H1 (cell line): ENCODE measurements around the gene COTL1. TPM values are rescaled to one million over a fixed set of nuclear protein-coding genes. Genes with fewer than 3 reads are reported as not detected.

Experiments
- CTCF ChIA-PET: fragments of 300-600 bp; sonication (Branson Sonifier 250); formaldehyde crosslinking; loops from one replicate; lab custom pipeline; 2021; ENCODE audit not compliant: partially characterized antibody; lab: Charles Lee
- POLR2A ChIA-PET: fragments of 300-600 bp; sonication (Branson Sonifier 250); formaldehyde crosslinking; loops from one replicate; lab custom pipeline; 2021; ENCODE audit warnings: inconsistent platforms; ENCODE audit not compliant: partially characterized antibody; lab: Charles Lee
- DNase-seq, 2 experiments: peaks; one replicate each; pipeline versions ENCODE4 v3.0.0 to v3.0.0-alpha.2; 2010 to 2022; ENCODE audit warnings: low spot score in 2 of 2, low read depth in 1 of 2, mixed read lengths in 1 of 2
- FAIRE-seq: peaks from 2 replicates; lab custom pipeline; 2011; peaks lifted over from hg19 to GRCh38; lab: Jason Lieb, UNC
- H2AFZ ChIP-seq: 2 replicates; pipeline ENCODE4 v1.8.1; 2012; ENCODE audit warnings: low read length, inconsistent platforms
- H2AK5ac ChIP-seq: 2 replicates; pipeline ENCODE4 v1.6.1; 2013; ENCODE audit warnings: low read depth, low read length
- H2BK120ac ChIP-seq: replicated peaks from 2 replicates; pipeline ENCODE3; 2013; ENCODE audit warnings: low read depth, low read length, inconsistent platforms
- H2BK12ac ChIP-seq: 2 replicates; pipeline ENCODE4 v1.6.1; 2013; ENCODE audit warnings: low read depth, low read length
- H2BK15ac ChIP-seq: 2 replicates; pipeline ENCODE4 v1.6.1; 2013; ENCODE audit warnings: low read length
- H2BK20ac ChIP-seq: 2 replicates; pipeline ENCODE4 v1.6.1; 2013; ENCODE audit warnings: low read length
- H2BK5ac ChIP-seq: 2 replicates; pipeline ENCODE4 v1.6.1; 2013; ENCODE audit warnings: low read depth, low read length
- H3K14ac ChIP-seq: 2 replicates; pipeline ENCODE4 v1.6.1; 2013; ENCODE audit warnings: inconsistent platforms; ENCODE audit not compliant: insufficient read length
- H3K18ac ChIP-seq: 2 replicates; pipeline ENCODE4 v1.6.1; 2013; ENCODE audit warnings: low read length; ENCODE audit errors: extremely low read depth
- H3K23ac ChIP-seq: 2 replicates; pipeline ENCODE4 v1.6.1; 2013; ENCODE audit warnings: inconsistent platforms; ENCODE audit not compliant: insufficient read length
- H3K23me2 ChIP-seq: 2 replicates; pipeline ENCODE4 v1.6.1; 2013; ENCODE audit warnings: low read depth, low read length
- H3K27ac ChIP-seq: 2 replicates; pipeline ENCODE4 v1.6.1; 2011; ENCODE audit warnings: low read depth, low read length, inconsistent platforms
- H3K27me3 ChIP-seq, 4 experiments: replicated peaks in 1 of 4; 1 replicate in 1 of 4; 2 replicates in 3 of 4; pipeline versions ENCODE4 v1.6.1 to v1.8.1; 2011 to 2013; ENCODE audit warnings: low read length in 3 of 4, mild to moderate bottlenecking in 3 of 4, inconsistent platforms in 2 of 4, mixed read lengths in 2 of 4, moderate library complexity in 1 of 4; ENCODE audit not compliant: control insufficient read depth in 3 of 4, insufficient read depth in 3 of 4; ENCODE audit errors: extremely low read depth in 1 of 4
- H3K36me3 ChIP-seq, 4 experiments: 2 replicates each; pipeline versions ENCODE4 v1.6.1 to v1.8.1; 2011 to 2013; ENCODE audit warnings: mild to moderate bottlenecking in 4 of 4, low read length in 3 of 4, moderate library complexity in 2 of 4, control low read depth in 1 of 4, inconsistent platforms in 1 of 4; ENCODE audit not compliant: insufficient read depth in 4 of 4, control insufficient read depth in 2 of 4
- H3K4ac ChIP-seq: replicated peaks from 2 replicates; pipeline ENCODE3; 2013; ENCODE audit warnings: low read length, low read depth, mixed read lengths, inconsistent platforms; ENCODE audit not compliant: insufficient read length
- H3K4me1 ChIP-seq, 4 experiments: replicated peaks in 1 of 4; 1 replicate in 1 of 4; 2 replicates in 3 of 4; pipeline versions ENCODE4 v1.6.1 to v1.8.1; 2011 to 2013; ENCODE audit warnings: low read length in 3 of 4, inconsistent platforms in 2 of 4, mixed read lengths in 1 of 4; ENCODE audit not compliant: insufficient read depth in 4 of 4, control insufficient read depth in 3 of 4
- H3K4me2 ChIP-seq, 2 experiments: 2 replicates each; pipeline versions ENCODE4 v1.6.1 to v1.8.1; 2011 to 2013; ENCODE audit warnings: low read depth in 2 of 2, low read length in 2 of 2, control low read depth in 1 of 2, inconsistent platforms in 1 of 2, mild to moderate bottlenecking in 1 of 2; ENCODE audit not compliant: insufficient read depth in 1 of 2
- H3K4me3 ChIP-seq, 4 experiments: fragments of 200-600, 300-600 bp in 1 of 4; sonication (generic), shearing (Covaris generic), sonication (Bioruptor Twin) in 1 of 4; 2 replicates each; pipeline versions ENCODE4 v1.5.1 to v1.8.1; 2011 to 2016; ENCODE audit warnings: low read length in 4 of 4, low read depth in 3 of 4, control low read depth in 2 of 4, inconsistent platforms in 2 of 4, mild to moderate bottlenecking in 2 of 4, mixed read lengths in 1 of 4, moderate library complexity in 1 of 4; ENCODE audit not compliant: insufficient read depth in 2 of 4; ENCODE audit errors: extremely low read depth in 1 of 4
- H3K56ac ChIP-seq: replicated peaks from 2 replicates; pipeline ENCODE3; 2013; ENCODE audit warnings: low read depth, mild to moderate bottlenecking, mixed read lengths, low read length, inconsistent platforms; ENCODE audit not compliant: insufficient read length
- H3K79me1 ChIP-seq: 2 replicates; pipeline ENCODE4 v1.6.1; 2013; ENCODE audit warnings: low read depth, low read length, control low read depth
- H3K79me2 ChIP-seq, 2 experiments: 2 replicates each; pipeline versions ENCODE4 v1.6.1 to v1.8.1; 2012 to 2013; ENCODE audit warnings: low read length in 2 of 2, mild to moderate bottlenecking in 2 of 2, inconsistent platforms in 1 of 2; ENCODE audit not compliant: insufficient read depth in 2 of 2, control insufficient read depth in 1 of 2
- H3K9ac ChIP-seq, 4 experiments: replicated peaks in 1 of 4; 1 replicate in 1 of 4; 2 replicates in 3 of 4; pipeline versions ENCODE4 v1.6.1 to v1.8.1; 2011 to 2013; ENCODE audit warnings: low read depth in 3 of 4, low read length in 3 of 4, control low read depth in 2 of 4, mild to moderate bottlenecking in 2 of 4, moderate library complexity in 2 of 4, inconsistent platforms in 1 of 4; ENCODE audit errors: extremely low read depth in 1 of 4
- H3K9me3 ChIP-seq, 2 experiments: 2 replicates each; pipeline versions ENCODE4 v1.6.1 to v1.8.1; 2012 to 2013; ENCODE audit warnings: mild to moderate bottlenecking in 2 of 2, moderate library complexity in 2 of 2, control low read depth in 1 of 2, inconsistent platforms in 1 of 2, low read depth in 1 of 2, low read length in 1 of 2, mixed read lengths in 1 of 2; ENCODE audit not compliant: insufficient read depth in 2 of 2
- H4K20me1 ChIP-seq, 2 experiments: replicated peaks in 1 of 2; 2 replicates each; pipeline versions ENCODE3 to v1.8.1; 2011 to 2013; ENCODE audit warnings: inconsistent platforms in 2 of 2, low read length in 2 of 2, mild to moderate bottlenecking in 1 of 2; ENCODE audit not compliant: insufficient read depth in 2 of 2, control insufficient read depth in 1 of 2
- H4K5ac ChIP-seq: 2 replicates; pipeline ENCODE4 v1.6.1; 2013; ENCODE audit warnings: low read length, low read depth, mixed read lengths, inconsistent platforms; ENCODE audit not compliant: insufficient read length
- H4K8ac ChIP-seq: 2 replicates; pipeline ENCODE4 v1.8.0; 2013; ENCODE audit warnings: mild to moderate bottlenecking, moderate library complexity, low read length, inconsistent platforms; ENCODE audit not compliant: insufficient read depth; ENCODE audit errors: extremely low read depth
- H4K91ac ChIP-seq: replicated peaks from 2 replicates; pipeline ENCODE3; 2013; ENCODE audit warnings: low read length, mixed read lengths, inconsistent platforms; ENCODE audit not compliant: insufficient read length
- CHD2 ChIP-seq: IDR thresholded peaks from 2 replicates; pipeline ENCODE4 v1.6.1; 2012; ENCODE audit warnings: low read length, improper control_type of control experiment
- CREB1 ChIP-seq: IDR thresholded peaks from 2 replicates; pipeline ENCODE4 v1.6.1; 2012; ENCODE audit warnings: inconsistent platforms
- FOSL1 ChIP-seq: IDR thresholded peaks from 2 replicates; pipeline ENCODE4 v1.6.1; 2011; ENCODE audit warnings: mild to moderate bottlenecking, low read depth, low read length, moderate library complexity; ENCODE audit not compliant: insufficient read depth
- NANOG ChIP-seq: IDR thresholded peaks from 2 replicates; pipeline ENCODE4 v1.6.1; 2011; ENCODE audit warnings: low read length, low read depth, mild to moderate bottlenecking, inconsistent platforms; ENCODE audit not compliant: insufficient read depth, poor library complexity, severe bottlenecking
- SAP30 ChIP-seq: fragments of 300-600 bp; sonication (generic); IDR thresholded peaks from 2 replicates; pipeline ENCODE4 v1.7.1; 2012; ENCODE audit warnings: low read length, moderate library complexity, mild to moderate bottlenecking, inconsistent platforms; ENCODE audit not compliant: insufficient read depth, insufficient replicate concordance
- SIRT6 ChIP-seq: IDR thresholded peaks from one replicate; pipeline ENCODE4 v1.7.1; 2012; ENCODE audit warnings: low read length, inconsistent platforms
- SIX5 ChIP-seq: IDR thresholded peaks from 2 replicates; pipeline ENCODE4 v1.6.1; 2011; ENCODE audit warnings: mild to moderate bottlenecking, low read depth, low read length
- TAF7 ChIP-seq: optimal IDR thresholded peaks from 2 replicates; pipeline ENCODE3; 2011; ENCODE audit warnings: low read depth, mild to moderate bottlenecking, inconsistent platforms, low read length, moderate library complexity, borderline replicate concordance
- WGBS, 2 experiments: shearing (Covaris generic) in 1 of 2; methylation state at CpG; one replicate each; pipeline versions ENCODE4 v1.1.6 to v1.1.7; 2013 to 2015; ENCODE audit warnings: low lambda C conversion rate in 2 of 2, mixed read lengths in 2 of 2, inconsistent platforms in 1 of 2, low coverage in 1 of 2, missing lambda C conversion rate in 1 of 2; ENCODE audit not compliant: insufficient replicate concordance in 2 of 2, insufficient coverage in 1 of 2, insufficient read length in 1 of 2; ENCODE audit errors: extremely low coverage in 1 of 2, missing lambda C conversion rate in 1 of 2; 5-methylcytosine and 5-hydroxymethylcytosine counted together
- polyA plus RNA-seq, 7 experiments: library from polyadenylated mRNA; depleted of rRNA in 3 of 7; stranded (reverse) in 5 of 7; unstranded in 2 of 7; fragments of >200 nt in 5 of 7; fragments of 200-250 nt in 2 of 7; gene quantifications; 1 replicate in 5 of 7; 2 replicates in 1 of 7; 4 replicates in 1 of 7; pipeline versions ENCODE4 v1.2.1 to v1.2.3, GENCODE V29; 2011 to 2013; ENCODE audit warnings: missing spikeins in 2 of 7, mixed read lengths in 2 of 7
- total RNA-seq: library from RNA; stranded (reverse); fragmentation: NEBNext Ultra II Directional; extraction: Animal tissue kit (Norgen Biotek cat#: 25700); gene quantifications from 2 replicates; pipeline ENCODE4 v1.2.1, GENCODE V29; 2021

The COTL1 gene
- total and polyA plus RNA-seq, 2 of the 8 experiments (the other 6 are each of a cell fraction or from before 2014, with no cell fraction given): 59.2 to 183 TPM

DNA sequence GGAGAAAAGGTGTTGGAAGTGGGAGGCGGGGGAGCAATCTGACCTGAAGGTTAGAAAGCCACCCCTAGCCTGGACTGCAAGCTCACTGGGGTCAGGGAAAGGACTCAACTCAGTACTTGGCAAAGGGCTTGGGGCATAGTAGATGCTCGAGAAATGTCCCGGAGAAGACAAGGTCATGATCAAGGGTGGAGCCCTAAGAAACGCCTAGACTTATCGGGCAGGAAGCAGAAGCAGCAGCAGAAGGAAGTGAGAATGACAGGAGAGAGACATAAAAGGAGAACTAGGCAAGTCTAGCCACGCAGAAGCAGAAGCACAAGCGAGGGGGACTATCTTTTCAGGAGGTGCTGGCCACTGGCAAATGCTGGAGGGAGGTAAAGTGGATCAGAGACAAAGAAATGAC is 10.2 kb downstream of the COTL1 start:
- peak overlapping the region; percentile 21; the same call in 1 of the 2 replicates for H2BK5ac ChIP-seq
- 93% methylated on average over 7 of the region's 7 CpGs; no CpG with 5 or more reads in 1 of the 2 experiments for WGBS, 2 experiments
- H4K20me1 ChIP-seq: peaks cover 8 to 17% of the 10 kb centered on the region in 2 experiments
- H3K79me2 ChIP-seq: peaks cover 0 to 79% of the 10 kb centered on the region in 2 experiments; a peak in 3 of 4 replicates
- H3K79me1 ChIP-seq: peaks cover 10% of the 10 kb centered on the region
- no peak for DNase-seq
- TF ChIP-seq SAP30 (no peak), SIX5 (no peak), NANOG (no peak), CREB1 (no peak), SIRT6 (no peak), FOSL1 (no peak), TAF7 (no peak), CHD2 (no peak)
- TF ChIP-seq, all 59 proteins: peak for 0
- ChIA-PET CTCF (interaction anchor here (0.8 to 2.3 kb wide), 5 partner anchors 9 to 102 kb away, joined by 3 to 7 read pairs (median 5); no protein-coding TSS in a partner anchor), POLR2A (interaction anchor here (0.7 to 2.6 kb wide), 3 partner anchors 9 to 80 kb away, joined by 3 to 10 read pairs (median 5); partner anchors contain the start of gene COTL1)
- no peak overlapping the region for H2AK5ac ChIP-seq
- no peak overlapping the region for H2AFZ ChIP-seq
- no peak overlapping the region for H2BK20ac ChIP-seq
- H2BK12ac ChIP-seq: no peak overlapping the region
- H2BK120ac ChIP-seq: no peak overlapping the region
- peaks cover 0 to 19% (median 16%) of the 10 kb centered on the region in 4 experiments; a peak in 6 of 7 replicates for H3K4me1 ChIP-seq
- no peak overlapping the region for H3K4me2 ChIP-seq
- no peak overlapping the region for H3K27ac ChIP-seq
- no peak overlapping the region for H3K14ac ChIP-seq
- no peak for FAIRE-seq
- H4K8ac ChIP-seq: no peak overlapping the region
- no peak overlapping the region for H3K4ac ChIP-seq
- no peak overlapping the region; the same call in 1 of the 2 replicates for H2BK15ac ChIP-seq
- no peak overlapping the region for H3K18ac ChIP-seq
- H3K23ac ChIP-seq: no peak overlapping the region
- no peaks in the 10 kb centered on the region for H3K27me3 ChIP-seq
- peaks cover 0 to 3% (median 0%) of the 10 kb centered on the region in 4 experiments; a peak in 1 of 8 replicates for H3K36me3 ChIP-seq
- H4K91ac ChIP-seq: no peak overlapping the region
- H3K23me2 ChIP-seq: 0 out of 2 replicates have a peak, but pooled peaks cover 2% of the 10 kb centered on the region
- H4K5ac ChIP-seq: no peak overlapping the region
- H3K4me3 ChIP-seq: no peak overlapping the region
- no peak overlapping the region for H3K9ac ChIP-seq
- H3K56ac ChIP-seq: no peak overlapping the region
- H3K9me3 ChIP-seq: peaks cover 3 to 7% of the 10 kb centered on the region in 2 experiments; a peak in 2 of 4 replicates
